GM12891 (cell line): Measurements from ENCODE around the gene CELF5.

ENCODE experiments used
- POLR2A ChIP-seq: IDR thresholded peaks from 2 replicates; pipeline ENCODE4 v1.6.1; 2011; ENCODE audit warnings: low read depth, low read length, control low read depth
- POLR2AphosphoS5 ChIP-seq: IDR thresholded peaks from 2 replicates; pipeline ENCODE4 v1.6.1; 2011; ENCODE audit warnings: low read depth, low read length, control low read depth
- TAF1 ChIP-seq: IDR thresholded peaks from 2 replicates; pipeline ENCODE4 v1.6.1; 2011; ENCODE audit warnings: low read depth, low read length, control low read depth

DNA sequence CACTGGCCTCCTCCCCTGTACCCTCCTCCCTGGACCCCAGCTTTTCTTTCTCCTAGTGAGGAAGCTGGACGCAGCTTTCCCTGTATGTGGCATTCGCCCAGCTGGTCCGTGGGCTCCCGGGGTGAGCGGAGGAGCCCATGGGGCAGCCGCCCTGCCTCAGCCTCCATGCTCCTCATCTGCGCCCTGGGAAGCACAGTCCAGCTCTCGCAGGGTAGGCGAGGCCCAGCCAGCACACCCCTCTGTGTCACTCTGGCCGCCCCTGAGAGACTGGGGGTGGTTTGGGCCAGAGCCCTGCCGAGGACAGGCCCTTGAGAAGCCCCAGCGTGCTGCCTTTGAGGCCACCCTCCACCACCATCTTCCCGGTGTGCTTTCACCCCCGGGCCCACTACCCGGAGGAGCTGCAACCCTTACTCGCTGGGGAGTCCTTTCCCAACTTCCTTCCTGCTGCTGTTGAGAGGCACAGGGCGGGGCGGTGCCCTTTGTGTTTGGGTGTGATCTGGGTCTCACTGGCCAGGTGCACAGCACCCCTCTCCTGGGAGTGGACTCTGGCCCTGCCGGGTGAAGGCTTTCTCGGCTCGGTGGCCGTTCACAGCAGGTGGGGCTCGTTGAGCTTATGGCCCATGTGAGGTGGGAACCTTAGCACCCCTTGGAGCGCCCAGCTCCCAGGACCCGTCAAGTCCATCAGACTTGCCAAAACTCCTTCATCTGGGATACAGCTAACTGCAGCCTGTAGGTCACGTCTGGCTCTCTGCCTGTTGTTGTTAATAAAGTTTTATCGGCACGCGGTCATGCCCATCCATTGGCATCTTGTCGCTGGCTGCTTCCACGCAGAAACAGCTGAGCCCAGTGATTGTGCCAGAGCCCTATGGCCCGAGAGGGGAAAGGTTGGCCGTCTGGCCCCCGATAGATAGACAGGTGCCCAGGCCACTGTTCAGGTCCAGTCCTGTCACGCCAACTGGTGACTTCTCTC is 35.5 kb upstream of the CELF5 start:
- TF ChIP-seq POLR2AphosphoS5 = no peak
- TF ChIP-seq POLR2A = no peak
- no peak for TF ChIP-seq TAF1
